Ishikawa (cell line): ENCODE measurements around the gene ITGBL1.

Experiments used
- CEBPB ChIP-seq: IDR thresholded peaks from 2 replicates; pipeline ENCODE4 v1.6.1; 2012
- CREB1 ChIP-seq: IDR thresholded peaks from 2 replicates; pipeline ENCODE4 v1.6.1; 2012; ENCODE audit warnings: low read depth
- EGR1 ChIP-seq: IDR thresholded peaks from 2 replicates; pipeline ENCODE4 v1.6.1; 2012
- EP300 ChIP-seq: IDR thresholded peaks from 2 replicates; pipeline ENCODE4 v1.6.1; 2012; ENCODE audit warnings: borderline replicate concordance
- FOXM1 ChIP-seq: IDR thresholded peaks from 2 replicates; pipeline ENCODE4 v1.6.1; 2012; ENCODE audit warnings: low read depth, borderline replicate concordance
- NFIC ChIP-seq: IDR thresholded peaks from 2 replicates; pipeline ENCODE4 v1.6.1; 2012
- RAD21 ChIP-seq: IDR thresholded peaks from 2 replicates; pipeline ENCODE4 v1.6.1; 2012; ENCODE audit warnings: low read depth
- TAF1 ChIP-seq: IDR thresholded peaks from 2 replicates; pipeline ENCODE4 v1.6.1; 2012; ENCODE audit warnings: low read depth, mild to moderate bottlenecking
- TCF12 ChIP-seq: IDR thresholded peaks from 2 replicates; pipeline ENCODE4 v1.6.1; 2012; ENCODE audit warnings: low read depth
- TEAD4 ChIP-seq: IDR thresholded peaks from 2 replicates; pipeline ENCODE4 v1.6.1; 2012
- YY1 ChIP-seq: IDR thresholded peaks from 2 replicates; pipeline ENCODE4 v1.6.1; 2012; ENCODE audit warnings: low read depth
- ZBTB7A ChIP-seq: IDR thresholded peaks from 2 replicates; pipeline ENCODE4 v1.6.1; 2012; ENCODE audit warnings: low read depth
- TF ChIP-seq, protein P1 (sequence below): IDR thresholded peaks from 2 replicates; pipeline ENCODE4 v1.6.1; 2012; ENCODE audit warnings: low read depth, mild to moderate bottlenecking
- TF ChIP-seq, protein P2 (sequence below): IDR thresholded peaks from 2 replicates; pipeline ENCODE4 v1.6.1; 2012
- TF ChIP-seq, protein P3 (sequence below): IDR thresholded peaks from 2 replicates; pipeline ENCODE4 v1.6.1; 2012

ITGBL1 gene

DNA sequence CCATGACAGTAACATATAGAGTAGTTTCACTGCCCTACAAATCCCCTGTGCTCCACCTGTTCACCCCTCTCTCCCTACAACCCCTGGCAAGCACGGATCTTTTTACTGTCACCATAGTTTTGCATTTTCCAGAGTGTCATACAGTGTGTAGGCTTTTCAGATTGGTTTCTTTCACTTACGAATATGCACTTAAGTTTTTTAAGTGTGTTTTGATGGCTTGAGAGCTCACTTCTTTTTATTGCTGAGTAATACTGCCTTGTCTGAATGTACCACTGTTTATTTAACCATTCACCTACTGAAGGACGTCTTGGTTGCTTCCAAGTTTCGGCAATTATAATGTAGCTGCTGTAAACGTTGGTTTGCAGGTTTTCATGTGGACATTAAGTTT is 175.1 kb downstream of the ITGBL1 start:
- TF ChIP-seq TEAD4 (no peak), EP300 (no peak), CREB1 (no peak), YY1 (no peak), ZBTB7A (no peak), NFIC (no peak), FOXM1 (no peak), EGR1 (no peak)
- TF ChIP-seq, protein P1, sequence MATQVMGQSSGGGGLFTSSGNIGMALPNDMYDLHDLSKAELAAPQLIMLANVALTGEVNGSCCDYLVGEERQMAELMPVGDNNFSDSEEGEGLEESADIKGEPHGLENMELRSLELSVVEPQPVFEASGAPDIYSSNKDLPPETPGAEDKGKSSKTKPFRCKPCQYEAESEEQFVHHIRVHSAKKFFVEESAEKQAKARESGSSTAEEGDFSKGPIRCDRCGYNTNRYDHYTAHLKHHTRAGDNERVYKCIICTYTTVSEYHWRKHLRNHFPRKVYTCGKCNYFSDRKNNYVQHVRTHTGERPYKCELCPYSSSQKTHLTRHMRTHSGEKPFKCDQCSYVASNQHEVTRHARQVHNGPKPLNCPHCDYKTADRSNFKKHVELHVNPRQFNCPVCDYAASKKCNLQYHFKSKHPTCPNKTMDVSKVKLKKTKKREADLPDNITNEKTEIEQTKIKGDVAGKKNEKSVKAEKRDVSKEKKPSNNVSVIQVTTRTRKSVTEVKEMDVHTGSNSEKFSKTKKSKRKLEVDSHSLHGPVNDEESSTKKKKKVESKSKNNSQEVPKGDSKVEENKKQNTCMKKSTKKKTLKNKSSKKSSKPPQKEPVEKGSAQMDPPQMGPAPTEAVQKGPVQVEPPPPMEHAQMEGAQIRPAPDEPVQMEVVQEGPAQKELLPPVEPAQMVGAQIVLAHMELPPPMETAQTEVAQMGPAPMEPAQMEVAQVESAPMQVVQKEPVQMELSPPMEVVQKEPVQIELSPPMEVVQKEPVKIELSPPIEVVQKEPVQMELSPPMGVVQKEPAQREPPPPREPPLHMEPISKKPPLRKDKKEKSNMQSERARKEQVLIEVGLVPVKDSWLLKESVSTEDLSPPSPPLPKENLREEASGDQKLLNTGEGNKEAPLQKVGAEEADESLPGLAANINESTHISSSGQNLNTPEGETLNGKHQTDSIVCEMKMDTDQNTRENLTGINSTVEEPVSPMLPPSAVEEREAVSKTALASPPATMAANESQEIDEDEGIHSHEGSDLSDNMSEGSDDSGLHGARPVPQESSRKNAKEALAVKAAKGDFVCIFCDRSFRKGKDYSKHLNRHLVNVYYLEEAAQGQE = no peak
- TF ChIP-seq, protein P2, sequence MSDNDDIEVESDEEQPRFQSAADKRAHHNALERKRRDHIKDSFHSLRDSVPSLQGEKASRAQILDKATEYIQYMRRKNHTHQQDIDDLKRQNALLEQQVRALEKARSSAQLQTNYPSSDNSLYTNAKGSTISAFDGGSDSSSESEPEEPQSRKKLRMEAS = no peak

DNA sequence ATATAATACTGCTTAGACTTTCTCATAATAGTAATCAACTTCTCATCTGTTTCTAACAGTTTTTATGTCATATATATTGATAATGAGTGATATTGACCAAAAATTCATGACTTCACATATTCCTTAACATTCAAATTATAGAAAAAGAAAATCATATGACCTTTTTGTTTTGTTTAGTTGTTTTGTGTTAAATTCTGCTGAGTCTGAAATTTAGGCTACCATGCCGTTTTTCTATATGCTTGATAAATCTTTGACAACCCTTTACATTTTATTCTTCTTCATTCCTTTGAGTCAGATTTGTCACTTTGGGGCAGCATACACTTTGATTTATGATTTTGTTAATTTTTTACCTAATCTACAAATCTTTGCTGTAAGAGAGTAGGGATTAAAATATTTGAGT is 176.4 kb downstream of the ITGBL1 start:
- TF ChIP-seq EGR1 (no peak), RAD21 (no peak), TAF1 (no peak), NFIC (no peak), YY1 (no peak), ZBTB7A (no peak), FOXM1 (no peak), CEBPB (no peak), EP300 (no peak), TEAD4 (no peak), CREB1 (no peak), TCF12 (no peak)
- TF ChIP-seq, protein P3, sequence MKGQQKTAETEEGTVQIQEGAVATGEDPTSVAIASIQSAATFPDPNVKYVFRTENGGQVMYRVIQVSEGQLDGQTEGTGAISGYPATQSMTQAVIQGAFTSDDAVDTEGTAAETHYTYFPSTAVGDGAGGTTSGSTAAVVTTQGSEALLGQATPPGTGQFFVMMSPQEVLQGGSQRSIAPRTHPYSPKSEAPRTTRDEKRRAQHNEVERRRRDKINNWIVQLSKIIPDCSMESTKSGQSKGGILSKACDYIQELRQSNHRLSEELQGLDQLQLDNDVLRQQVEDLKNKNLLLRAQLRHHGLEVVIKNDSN = no peak
- TF ChIP-seq, protein P1 = no peak
- TF ChIP-seq, protein P2 = no peak

DNA sequence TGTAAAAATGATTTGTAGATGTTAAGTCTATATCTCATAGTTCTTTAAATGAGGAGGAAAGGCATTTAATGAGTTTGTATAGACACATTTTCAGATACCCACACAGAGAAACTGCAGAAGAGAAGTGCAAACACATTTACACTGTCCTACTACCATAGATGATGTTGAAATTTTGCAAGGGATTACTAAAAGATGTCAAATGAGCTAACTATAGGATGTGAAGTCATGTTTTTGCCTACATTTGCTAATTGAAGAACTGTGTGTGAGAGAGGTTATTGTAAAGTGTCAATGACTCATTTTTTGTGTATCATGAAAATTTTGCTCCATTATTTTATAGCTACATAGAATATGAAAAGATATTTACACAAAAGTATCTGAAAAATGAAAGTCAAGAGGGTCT is 178.9 kb downstream of the ITGBL1 start:
- no peak for TF ChIP-seq RAD21
- no peak for TF ChIP-seq TEAD4
- TF ChIP-seq, protein P3 = no peak
- TF ChIP-seq EGR1 = no peak
- TF ChIP-seq CREB1 = no peak
- no peak for TF ChIP-seq TCF12
- TF ChIP-seq EP300 = no peak
- TF ChIP-seq, protein P1 = no peak
- no peak for TF ChIP-seq CEBPB
- no peak for TF ChIP-seq ZBTB7A
- TF ChIP-seq, protein P2 = no peak
- no peak for TF ChIP-seq FOXM1
- TF ChIP-seq NFIC = no peak
- no peak for TF ChIP-seq YY1
- no peak for TF ChIP-seq TAF1

DNA sequence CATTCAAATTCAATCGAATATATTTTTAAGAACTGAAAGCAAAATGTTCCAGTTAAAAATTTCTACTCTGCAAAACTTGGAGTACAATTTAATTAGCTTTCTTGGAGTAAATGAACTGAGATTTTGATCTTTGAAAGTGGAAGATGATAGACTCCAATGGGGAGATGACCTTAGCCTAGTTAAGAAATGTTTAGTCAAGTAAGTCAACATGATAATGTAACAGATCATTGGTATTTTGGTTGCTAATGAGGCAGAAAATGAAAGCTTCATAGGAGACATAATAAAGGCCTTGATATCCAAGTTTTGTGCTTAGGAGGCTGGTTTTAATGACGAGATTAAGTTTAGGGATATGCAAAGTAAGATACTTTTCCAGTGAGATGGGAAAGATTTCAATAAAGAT is 181.7 kb downstream of the ITGBL1 start:
- TF ChIP-seq EP300 (no peak), NFIC (no peak), YY1 (no peak), EGR1 (no peak), CEBPB (no peak), TCF12 (no peak)
- TF ChIP-seq, protein P3 = no peak
